ENCODE results near the gene SELENOK.

DNA sequence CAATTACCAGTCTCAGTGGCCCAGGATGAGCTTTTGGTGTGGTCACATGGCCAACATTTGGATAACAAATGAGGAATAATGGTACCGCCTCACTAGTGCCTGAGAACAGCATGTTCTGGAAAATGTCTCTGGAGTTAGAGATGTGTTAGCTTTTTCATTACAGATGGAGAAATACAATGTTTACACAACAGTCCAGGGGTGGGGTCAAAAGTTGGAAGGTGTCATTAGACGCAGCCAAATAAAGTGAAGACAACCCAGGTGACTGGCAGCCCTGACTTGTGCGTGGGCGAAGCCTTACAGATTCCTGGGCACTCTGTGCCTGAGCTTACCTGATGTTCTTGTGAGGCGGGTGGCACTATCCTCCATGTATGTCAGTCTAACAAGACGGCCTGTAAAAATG lies 32.5 kb downstream of the SELENOK start:
- TF ChIP-seq ZNF274 (IDR thresholded peaks at IDR 0.05; ENCODE audit: low read depth, low read length) (no peak), YY1 (IDR thresholded peaks at IDR 0.05; ENCODE audit: insufficient read depth, insufficient read length) (no peak), SUZ12 (IDR thresholded peaks at IDR 0.05; ENCODE audit: extremely low read depth, insufficient read depth, insufficient read length) (no peak)
